SKM-1 treated with dmso at 0.1 percent for 144 hours (cell line): ENCODE data around the gene SLC12A5.

Experiments
- DNase-seq: peaks from one replicate; lab custom pipeline; 2025; ENCODE audit not compliant: unreplicated experiment; lab: John Stamatoyannopoulos, UW

The SLC12A5 gene

DNA sequence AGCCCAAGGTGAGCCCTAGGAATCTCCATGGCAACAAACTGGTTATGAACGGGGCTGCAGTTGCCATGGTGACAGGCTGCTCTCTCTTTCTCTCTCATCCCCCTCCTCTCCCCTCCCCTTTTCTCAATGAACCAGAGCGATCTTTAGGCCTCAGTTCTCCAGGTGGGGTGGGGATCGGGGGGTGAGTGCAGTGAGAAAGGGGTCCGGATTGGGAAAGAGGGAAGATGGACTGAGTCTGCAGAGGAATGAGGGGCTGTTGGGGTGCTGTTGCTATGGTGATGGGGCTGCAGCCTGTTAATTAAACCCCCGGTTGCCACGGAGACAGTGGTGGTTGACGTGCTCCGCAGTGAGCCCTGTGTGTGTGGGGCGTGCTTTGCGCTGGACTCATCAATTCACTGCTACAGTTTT, 3.6 kb upstream of the SLC12A5 start:
- no peak for DNase-seq

DNA sequence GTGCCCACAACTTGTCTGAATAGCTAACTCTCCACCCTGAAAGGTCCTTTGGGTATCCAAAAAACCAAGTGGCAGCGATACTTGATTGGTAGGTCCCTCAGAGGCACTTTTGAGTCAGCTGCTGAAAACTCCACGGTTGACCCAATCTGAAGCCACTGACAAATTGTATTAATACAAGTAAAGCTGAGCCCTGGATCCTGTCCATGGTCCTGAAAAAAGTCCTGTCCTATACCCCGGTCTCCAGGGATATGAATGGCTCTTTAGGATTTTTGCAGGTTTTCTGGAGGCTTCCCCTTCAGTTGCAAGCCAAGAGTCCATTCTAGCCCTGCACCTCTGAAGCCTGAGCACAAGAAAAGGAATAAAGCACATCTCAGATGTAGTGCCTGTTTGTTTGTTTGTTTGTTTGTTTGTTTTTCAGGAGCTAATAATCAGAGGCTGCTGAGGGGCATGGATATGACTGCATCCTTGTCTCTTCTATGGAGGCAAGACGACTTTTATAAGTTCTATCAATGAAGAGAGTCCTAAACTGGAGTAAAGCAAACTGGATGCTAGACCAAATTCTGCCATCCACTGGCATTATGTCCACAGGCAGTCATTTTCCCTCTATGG, 1.7 kb upstream of the SLC12A5 start:
- no peak for DNase-seq

DNA sequence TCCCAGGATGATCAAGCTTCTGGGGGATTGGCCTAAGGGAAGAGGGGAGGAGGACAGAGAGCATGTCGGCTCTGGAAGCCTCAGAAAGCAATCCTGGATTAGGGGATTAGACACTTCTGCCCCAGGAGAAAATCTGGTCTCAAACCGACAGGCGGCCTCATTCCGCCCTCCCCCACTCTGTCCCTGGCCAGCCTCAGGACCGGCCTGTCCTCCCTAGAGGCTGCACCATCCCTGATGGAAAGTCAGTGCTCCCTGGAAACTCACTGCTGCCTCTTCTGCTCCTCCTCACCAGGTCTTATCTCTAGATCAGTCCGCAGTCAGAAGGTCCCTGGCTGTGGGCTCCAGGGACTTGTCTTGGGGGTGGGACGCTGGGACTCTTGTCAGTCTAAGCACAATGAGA, 905 bp upstream of the SLC12A5 start:
- DNase-seq: no peak

DNA sequence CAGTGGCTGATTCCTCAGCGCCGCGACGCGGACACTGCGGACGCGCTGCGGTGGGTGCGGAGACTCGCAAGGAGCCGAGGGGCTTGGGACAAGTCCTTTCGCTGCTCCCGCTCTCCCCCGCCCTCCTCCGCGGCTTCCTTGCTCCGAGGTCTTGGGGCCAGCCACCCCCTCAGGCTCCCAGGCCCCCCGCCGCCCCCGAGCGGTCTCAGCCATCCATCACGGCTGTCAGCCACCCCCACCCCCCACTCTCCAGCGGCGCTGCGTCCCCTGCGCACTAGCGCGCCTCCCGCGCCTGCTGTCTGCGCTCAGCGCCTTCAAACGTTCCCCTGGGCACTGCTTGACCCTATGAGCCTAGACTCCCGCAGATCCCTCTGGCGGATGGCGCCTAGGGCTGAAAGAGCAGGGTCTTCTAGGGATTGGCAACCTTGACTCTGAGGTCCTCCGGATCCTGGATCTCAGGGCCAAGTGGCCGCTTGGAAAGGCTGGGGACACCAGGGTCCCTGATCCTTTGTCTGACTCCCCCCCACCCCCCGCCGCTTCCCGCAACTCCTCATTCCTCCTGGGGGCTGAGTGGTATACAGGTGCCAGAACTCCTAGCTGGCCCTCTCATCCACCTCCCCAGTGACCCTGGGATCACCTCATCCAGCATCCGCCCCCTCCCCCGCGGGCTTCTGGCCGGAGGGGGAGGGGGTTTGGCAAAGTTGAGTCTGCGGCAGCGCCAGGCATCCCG, 1.4 kb downstream of the SLC12A5 start:
- DNase-seq: no peak

DNA sequence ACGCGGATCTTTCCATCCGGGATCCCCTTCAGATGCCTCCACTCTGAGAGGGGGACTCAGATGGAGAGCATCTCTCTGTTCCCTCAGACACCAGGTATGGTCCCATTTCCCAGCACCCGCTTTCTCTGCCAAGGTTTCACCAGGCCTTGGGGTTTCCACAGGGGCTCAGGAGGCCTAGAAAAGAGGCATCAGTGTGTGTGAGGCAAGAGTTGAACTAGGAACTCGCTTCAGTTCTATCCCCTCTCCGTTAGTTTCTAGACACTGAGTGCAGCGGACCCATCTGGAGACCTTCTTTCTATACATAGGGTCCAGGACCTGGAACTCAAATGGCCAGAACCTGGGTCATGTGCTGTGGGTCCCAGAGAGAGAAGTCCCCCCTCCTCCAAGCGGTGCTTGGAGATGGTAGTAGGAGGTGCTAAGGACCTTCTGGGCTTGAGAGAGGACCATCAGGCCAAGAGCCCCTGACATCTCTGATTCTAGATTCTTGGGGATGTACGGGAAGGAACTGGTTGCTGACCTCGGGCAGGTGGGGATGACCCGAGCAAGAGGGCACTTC, 2.1 kb downstream of the SLC12A5 start:
- DNase-seq: no peak

DNA sequence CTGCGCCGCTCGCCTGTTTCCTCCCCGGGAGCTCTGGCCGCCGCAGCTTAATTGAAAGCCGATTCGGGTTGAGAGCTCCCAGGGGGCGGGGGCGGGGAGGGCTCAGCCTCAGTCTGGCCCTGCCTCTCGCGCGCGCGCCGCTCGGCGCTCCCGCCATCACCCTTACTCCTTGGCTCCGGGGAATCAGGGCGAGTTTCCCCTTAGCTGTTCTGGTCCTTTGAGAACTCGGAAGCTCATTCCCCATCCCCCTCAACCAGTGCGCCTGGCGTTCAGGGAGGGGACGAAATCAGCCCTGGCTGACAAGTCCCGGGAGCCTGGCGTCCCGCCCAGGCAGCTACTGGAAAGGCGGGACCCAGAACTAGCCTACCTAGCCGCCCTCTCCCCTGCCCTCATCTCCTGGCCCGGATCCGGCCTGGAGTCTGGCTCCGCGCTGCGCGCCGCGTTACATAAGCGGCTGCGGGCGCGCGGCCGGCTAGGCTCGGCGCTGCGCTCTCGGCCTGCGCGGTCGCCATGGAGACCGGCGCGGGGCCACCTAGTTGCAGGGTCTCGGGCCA, 2.8 kb downstream of the SLC12A5 start:
- DNase-seq: no peak

DNA sequence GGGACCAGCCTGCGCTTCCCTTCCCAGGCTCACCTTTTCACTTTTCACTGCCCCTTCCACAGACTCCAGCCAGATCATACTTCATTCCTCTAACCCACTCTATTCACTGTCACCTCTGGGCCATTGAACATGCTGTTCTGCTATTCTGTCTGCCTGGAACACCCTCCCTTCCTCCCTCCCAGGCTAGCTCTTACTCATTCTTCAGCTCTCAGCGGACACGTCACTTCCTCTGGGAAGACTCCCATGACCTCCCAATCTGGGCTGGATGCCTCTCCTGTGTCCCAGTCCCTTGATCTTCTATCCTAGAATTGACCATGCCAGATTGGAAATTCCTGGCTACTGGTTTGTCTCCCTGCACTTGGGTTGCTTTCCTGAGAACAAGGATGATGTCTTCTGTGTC, 5.0 kb downstream of the SLC12A5 start:
- DNase-seq: no peak

DNA sequence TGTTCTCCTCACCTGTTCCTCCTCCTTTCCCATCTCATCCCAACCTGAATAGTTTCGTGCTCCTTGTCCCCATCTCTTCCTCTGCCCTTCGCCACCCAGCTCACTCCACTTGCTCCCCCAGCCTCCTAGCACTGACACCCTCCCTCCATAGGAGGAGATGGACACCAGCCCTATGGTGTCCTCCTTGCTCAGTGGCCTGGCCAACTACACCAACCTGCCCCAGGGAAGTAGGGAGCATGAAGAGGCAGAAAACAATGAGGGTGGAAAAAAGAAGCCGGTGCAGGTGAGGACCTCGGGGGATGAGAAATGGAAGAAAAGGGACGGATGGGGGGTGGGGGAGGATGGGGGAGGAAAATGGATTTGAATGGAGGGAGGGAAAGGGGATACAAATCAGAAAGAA, 6.2 kb downstream of the SLC12A5 start:
- DNase-seq: no peak

DNA sequence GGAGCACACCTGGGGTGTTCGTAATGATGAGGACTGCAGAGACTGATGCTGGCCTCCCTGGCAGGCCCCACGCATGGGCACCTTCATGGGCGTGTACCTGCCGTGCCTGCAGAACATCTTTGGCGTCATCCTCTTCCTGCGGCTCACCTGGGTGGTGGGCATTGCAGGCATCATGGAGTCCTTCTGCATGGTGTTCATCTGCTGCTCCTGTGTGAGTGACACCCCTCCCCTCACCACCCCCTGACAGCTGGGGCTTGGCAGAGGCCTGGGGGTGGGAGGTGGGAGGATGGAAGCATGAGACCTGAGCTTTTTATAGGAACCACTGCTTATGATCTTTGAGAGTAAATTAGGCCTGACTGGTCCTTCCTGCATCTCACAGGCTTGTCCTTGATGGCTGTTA, 6.7 kb downstream of the SLC12A5 start:
- DNase-seq: no peak

DNA sequence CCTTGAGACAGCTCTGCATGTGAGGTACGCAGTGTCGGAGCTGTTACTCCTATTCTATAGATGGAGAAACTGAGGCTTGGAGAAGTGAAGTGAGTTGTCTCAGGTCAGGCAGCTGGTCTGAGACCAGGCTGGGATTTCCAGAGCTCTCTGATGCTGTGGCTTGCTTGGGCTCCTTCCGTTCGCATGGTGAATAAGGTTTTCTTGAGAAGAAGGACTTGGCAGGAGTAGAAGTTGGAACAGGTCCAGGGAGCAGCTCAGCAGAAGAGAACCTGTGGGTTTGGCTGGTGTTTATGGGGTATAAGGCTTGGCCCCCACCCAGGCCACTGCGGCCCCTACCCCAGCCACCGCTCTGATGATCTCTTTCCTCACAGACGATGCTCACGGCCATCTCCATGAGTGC, 7.4 kb downstream of the SLC12A5 start:
- no peak for DNase-seq

DNA sequence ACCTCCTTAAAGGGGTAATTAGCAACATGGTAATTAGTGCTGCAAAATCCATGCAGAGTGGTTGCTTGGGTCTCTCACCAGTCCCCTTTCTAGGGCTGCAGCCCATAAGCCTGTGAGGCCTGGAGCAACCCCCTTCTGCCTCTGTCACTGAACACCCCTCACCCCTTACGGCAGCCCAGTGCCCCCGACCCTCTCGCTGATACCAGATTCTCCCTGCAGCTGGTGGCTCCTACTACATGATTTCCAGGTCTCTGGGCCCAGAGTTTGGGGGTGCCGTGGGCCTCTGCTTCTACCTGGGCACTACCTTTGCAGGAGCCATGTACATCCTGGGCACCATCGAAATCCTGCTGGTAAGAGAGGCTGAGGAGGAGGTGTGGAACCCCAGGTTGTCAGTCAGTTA, 8.0 kb downstream of the SLC12A5 start:
- no peak for DNase-seq

DNA sequence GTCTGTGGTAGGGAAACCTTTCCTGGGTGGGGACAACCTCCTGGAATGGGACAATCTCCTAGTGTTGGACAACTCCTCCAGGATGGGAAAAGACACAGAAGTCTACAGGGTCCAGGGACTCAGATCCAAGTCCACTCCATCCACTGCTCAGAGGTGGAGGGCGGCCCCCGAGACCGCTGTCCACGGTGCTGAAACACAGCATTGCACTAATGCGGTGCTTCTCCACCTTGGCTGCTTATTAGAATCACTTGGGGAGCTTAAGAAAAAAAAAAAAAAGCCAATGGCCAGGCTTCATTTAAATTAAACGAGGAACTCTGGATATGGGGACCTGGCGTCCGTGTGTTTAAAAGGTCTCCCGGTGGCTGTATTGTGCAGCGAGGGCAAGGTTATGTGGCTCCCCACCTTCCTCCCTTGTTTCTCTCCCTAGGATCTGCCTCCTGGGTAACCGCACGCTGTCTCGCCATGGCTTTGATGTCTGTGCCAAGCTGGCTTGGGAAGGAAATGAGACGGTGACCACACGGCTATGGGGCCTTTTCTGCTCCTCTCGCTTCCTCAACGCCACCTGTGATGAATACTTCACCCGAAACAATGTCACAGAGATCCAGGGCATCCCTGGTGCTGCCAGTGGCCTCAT, 12.0 kb downstream of the SLC12A5 start:
- DNase-seq: no peak

DNA sequence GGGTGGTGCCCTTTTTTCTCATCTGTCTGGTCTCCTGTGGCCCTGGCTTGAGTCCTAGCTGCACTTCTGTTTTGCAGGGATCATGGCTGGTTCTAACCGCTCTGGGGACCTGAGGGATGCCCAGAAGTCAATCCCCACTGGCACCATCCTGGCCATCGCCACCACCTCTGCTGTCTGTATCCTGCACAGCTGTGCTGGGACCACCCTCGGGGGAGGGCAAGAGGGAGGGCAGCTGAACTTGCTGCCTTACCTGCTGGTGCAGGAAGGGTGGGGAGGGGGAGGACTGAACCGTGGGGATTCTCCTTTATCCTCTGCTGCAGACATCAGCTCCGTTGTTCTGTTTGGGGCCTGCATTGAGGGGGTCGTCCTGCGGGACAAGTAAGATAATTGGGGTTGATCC, 14.5 kb downstream of the SLC12A5 start:
- DNase-seq: no peak

DNA sequence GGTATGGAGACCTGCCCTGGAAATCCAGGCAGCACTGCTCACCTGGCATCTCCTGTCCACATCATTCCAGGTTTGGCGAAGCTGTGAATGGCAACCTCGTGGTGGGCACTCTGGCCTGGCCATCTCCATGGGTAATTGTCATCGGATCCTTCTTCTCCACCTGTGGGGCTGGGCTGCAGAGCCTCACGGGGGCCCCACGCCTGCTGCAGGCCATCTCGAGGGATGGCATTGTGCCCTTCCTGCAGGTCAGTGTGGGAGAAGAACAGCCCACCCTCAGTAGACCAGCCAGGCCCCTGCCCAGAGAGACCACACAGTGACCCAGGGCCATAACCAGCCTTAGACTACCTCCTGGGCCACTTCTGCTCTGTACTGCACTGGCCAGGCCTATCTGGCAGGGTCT, 15.9 kb downstream of the SLC12A5 start:
- no peak for DNase-seq

DNA sequence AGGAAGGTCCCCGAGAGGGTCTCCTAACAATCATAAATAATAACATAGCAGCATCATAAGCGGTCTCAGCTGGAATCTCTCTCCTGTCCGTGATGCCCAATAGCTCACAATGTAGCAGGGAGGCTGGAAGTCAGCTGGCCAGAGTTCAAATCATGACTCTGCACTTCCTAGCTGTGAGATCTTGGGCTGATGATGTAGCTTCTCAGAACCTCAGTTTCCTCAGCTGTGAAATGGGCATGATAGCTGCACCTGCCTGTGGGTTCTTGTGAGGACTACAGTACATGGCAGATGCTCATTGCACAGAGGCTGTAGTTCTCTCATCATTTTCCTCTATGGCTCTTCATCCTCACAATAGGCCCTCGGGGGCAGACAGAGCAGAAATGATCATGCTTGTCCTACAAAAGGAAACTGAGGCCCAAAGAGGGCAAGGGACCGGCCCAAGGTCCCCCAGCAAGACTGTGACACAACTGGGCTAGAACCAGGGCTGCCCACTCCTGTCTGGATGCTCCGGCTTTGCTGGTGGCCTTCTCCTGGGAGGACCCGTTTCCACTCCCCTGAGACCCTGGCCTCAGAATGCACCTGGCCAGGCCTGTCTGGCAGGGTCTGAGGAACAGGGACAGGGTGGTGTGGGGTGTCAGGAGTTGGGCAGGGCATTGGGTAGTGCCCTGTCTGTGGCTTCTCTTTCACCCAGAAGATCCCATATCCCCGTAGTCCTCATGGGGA, 17.7 kb downstream of the SLC12A5 start:
- no peak for DNase-seq

DNA sequence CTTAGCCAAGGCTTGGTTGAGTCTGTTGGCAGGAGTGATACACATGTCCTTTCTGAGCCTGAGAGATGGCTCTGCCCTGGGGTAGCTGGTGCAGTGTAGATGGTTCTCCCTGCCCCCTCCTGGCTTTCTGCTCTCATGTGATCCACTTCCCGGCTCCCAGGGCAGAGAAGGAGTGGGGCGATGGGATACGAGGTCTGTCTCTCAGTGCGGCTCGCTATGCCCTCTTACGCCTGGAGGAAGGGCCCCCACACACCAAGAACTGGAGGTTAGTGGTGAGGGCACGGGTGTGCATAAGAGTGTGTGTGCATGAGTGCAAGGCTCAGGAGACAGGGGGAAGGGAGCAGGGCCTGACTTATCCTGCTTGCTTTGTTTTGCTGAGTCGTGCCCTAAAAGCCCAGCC, 18.8 kb downstream of the SLC12A5 start:
- DNase-seq: no peak

DNA sequence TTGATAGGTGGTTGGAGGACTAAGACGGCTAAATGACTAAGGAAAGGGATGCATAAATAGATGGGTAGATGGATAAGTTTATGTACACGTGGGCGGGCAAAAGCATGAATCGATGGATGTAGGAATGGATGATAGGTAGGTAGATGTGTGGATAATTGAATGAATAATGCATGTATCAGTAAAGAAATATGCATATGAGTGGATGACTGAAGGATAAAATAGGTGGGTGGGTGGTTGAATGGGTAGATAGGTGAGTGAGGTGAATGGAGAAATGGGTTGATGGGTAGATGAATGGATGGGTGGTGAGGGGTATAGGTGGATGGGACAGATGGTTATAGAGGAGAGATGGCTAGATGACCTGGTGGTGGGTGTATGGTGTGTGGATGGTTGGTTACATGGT, 20.2 kb downstream of the SLC12A5 start:
- DNase-seq: no peak

DNA sequence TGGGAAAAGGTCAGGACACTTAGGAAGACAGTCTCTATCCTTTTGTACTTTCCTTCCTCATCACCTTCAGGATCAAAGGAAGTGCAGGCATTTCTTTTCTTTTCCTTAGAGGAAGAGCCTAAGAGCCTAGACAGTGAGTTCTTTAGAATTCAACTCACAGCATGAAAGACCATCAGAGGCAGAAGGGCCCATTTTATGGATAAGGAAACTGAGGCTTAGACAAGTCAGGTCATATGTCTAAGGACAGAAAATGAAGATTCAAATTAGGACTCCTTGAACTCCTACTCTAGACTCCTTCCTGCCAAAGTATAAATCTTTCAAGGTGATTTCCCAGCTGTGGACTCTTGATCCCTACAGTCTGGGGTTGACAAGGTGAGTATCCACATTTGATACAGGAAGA, 20.8 kb downstream of the SLC12A5 start:
- DNase-seq: no peak

DNA sequence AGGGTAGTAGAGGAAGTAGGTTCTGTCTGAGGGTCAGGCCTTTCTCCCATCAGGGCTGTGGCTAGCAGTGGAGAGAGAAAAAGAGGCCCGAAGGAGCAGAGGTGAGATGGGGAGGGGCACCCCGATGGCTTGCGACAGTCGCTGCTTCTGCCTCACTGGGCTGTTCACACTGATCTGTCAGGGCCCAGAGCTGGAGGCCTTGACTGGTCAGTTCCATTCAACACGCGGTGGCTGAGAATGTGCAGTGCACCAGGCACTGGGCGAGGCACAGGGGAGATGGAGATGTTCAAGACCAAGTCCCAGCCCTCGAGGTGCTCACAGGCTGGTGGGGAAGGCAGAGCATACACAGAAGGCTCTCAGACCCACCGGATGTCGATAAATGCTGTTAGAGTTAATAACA, 21.4 kb downstream of the SLC12A5 start:
- no peak for DNase-seq

DNA sequence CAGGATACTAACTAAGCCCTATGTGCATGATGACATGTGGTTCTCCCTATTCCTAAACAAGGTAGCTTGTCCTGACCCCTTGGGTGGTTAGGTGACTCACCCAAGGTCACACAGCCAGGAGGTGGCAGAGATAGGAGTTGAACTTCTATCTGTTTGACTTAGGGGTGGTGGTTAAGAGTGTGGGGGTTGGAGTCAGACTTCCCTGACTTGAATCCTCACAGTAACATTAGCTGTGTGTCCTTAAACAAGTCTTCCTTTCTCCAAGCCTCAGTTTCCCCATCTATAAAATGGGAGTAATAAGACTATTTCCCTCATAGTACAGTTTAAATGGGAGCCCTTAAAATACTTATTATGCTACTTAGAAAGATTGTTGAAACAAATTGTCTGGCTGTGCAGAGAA, 21.9 kb downstream of the SLC12A5 start:
- no peak for DNase-seq

DNA sequence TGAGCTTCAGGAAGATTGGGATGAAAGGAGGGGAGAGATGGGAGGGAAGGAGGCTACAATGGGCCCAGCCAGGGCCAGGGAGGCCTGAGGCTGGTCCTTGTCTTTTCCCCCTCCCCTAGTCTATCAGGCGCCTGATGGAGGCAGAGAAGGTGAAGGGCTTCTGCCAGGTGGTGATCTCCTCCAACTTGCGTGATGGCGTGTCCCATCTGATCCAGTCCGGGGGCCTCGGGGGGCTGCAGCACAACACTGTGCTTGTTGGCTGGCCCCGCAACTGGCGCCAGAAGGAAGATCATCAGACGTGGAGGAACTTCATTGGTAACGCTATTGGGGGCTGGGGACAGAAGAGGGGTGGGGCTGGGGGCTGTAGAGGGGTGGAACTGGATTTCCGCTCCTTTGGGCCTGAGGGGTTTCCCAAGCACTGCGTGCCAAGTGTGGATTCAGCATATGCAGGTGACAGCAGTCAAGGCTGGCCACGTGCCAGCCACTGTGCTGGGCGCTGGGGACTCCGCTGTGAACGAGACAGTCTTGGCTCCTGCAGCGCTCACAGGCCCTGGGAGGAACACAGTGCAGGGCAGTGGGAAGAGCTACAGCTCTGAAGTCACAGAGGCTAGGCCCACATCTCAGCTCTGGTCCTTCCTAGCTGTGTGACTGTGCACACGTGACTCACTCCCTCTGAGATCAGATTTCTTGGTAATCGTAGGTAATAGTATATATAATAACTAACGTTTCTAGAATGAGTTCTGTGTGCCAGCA, 22.7 kb downstream of the SLC12A5 start:
- no peak for DNase-seq
